GM19455 (cell line): ENCODE measurements around the gene TMEFF2.

ENCODE experiments used
- ATAC-seq: cut with Tn5 transposase; IDR thresholded peaks from one replicate; pipeline ENCODE4 v1.9.1; 2021; ENCODE audit not compliant: unreplicated experiment

Gene TMEFF2

DNA sequence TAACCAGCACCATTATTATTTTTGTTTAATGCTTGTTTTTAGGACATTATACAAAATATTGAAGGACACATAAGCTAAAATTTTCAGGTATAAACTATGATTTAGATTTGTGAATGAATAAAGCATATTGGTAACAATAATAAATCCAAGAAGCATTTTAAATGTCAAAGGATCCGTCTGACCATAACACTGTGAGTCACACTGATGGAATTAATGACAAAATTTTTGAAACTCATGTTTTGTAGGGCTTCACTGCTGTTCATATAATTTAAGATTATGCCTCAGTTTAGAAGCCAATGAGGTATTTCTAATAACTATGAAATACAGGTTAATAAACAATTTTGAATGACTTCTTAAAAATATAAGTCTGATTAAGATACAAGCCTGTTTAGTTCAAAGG, 124.6 kb downstream of the TMEFF2 start:
- no peak for ATAC-seq

DNA sequence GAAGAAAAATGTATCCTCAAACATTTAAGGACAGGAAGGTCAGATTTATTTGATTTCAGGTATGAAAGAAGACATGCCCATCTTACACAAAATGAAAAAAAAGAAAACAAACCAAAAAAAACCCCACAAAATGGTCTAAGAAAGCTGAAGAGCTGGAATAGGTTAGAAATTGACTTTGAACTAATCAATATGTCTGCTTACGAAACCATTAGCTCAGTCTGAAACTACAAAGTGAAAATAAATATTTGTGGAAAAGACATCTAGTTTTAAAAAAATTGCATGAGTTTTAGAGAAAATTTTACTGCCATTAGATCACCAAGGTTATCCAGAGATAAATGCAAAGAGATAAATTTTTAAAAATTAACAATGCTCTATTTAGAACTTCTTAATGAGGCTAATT, 125.3 kb downstream of the TMEFF2 start:
- no peak for ATAC-seq

DNA sequence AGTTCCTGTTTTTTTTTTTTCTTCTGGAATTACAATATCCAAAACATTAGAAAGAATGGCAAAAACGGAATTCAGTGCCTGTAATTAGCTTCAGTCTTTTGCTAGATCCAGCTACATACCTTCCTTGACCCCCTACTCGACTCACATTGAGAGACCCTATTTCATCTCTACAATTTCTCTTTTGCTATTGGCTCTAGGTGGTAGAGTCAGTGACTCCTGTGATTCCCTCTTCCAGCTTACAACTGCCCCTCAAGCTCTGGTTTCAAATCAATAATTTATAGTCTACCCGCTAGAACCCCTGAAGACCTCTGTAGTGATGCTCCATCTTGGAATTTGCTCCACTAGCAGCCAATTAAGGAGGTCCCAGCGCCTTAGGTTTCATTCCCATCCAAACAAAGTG, 125.8 kb downstream of the TMEFF2 start:
- no peak for ATAC-seq

DNA sequence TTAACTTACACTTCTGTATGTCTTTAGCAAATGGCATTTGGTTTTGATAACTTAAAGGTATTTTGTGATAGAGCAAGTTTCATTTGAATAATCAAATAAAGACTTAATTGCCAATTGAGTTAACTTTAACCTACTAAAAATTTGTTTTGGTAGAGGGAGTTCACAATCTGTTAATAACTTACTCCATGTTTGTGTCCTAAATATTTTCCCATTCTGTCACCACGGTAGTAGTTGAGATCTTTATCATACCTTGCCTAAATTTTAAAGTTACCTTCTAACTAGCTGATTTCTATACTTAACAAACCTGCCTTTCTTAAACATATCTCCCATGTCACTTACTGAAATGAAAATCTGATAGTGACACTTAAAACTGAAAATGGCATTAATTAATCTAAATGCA, 127.1 kb downstream of the TMEFF2 start:
- ATAC-seq: no peak

DNA sequence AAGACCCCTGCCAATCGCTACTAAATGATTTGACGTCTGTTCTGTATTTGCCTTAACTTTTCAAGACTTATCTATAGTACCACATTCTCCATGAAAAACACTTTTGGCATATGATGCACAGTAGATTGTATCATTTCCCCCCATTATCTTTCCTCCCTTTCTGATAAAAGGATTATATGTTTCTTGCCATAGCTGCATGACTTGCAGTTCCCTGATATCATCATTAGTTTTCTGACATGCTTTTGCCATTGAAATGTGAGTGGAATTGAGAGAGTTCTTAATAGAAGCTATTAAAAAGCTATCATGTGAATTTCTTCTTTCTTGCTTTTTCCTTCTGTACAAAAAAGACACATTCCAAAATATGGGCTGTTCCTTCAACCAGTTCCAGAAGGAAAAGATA, 130.3 kb downstream of the TMEFF2 start:
- no peak for ATAC-seq

DNA sequence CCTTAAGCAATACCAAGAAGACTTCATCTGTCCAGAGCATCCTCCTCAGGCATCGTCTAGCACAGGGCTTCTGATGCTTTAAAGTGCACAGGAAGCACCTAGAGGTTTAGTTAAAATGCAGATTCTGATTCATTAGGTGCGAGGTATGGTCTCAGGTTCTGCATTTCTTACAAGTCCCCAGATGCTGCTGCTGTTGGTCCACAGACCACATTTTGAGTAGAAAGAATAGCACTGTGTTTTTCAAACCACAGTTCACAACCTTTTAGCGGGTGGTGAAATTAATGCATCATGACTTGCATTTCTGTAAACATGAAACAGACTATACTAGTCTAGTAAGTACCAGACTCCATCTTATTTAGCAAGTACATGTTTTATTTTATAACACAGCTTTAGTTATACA, 134.6 kb downstream of the TMEFF2 start:
- ATAC-seq: no peak

DNA sequence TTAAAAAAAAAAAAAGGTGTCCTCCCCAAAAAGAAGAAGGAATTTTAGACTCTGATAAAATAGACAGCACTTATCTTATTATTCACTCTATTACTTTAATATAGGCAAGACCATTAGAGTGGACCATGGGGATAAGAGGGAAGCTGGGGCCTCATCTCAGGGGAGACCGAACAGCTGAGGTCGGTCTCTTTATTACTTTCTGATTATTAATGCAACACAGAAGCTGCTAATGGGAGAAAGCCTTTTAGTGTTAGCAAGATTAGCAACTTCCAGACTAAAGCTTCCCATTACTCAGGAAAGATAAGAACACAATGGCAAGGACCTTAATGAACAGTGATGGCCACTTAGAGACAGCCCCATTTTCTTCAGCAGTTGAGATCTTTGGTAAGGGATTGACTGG, 135.5 kb downstream of the TMEFF2 start:
- no peak for ATAC-seq

DNA sequence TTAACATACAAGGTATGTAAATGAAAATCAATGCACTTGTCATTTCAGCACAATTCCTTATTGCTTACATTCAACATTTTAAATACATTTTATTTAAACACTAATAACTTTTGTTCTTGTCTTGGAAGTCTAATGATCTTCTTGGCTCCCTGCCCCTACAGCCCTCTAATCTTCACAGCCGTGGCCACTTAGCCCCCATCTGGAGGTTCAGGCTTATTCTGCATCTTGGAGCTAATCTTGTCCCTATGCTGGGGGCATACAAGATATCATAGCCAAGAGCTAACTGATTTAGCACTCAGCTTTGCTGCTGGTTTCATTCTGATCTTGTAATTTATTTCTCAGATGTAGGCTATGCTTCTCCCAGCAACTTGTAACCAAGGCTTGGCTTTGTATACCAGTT, 140.8 kb downstream of the TMEFF2 start:
- no peak for ATAC-seq

DNA sequence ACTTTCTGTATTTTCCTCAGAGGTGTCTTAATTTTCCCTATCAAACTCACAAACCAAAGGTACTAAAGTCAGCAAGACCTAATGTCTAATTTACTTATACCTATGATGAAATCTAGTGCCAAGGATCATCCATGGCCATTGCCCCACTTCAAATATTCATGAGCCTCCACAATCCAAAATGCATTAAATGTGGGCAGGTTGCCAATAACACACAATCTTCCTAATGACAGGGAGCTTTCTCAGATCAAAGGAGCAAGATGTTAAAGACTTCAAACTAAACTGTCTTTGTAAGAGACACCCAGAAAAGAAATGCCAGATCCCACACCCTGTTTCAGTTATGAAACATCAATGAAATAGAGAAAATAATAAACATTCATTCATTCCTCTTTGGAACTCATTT, 143.2 kb downstream of the TMEFF2 start:
- ATAC-seq: no peak

DNA sequence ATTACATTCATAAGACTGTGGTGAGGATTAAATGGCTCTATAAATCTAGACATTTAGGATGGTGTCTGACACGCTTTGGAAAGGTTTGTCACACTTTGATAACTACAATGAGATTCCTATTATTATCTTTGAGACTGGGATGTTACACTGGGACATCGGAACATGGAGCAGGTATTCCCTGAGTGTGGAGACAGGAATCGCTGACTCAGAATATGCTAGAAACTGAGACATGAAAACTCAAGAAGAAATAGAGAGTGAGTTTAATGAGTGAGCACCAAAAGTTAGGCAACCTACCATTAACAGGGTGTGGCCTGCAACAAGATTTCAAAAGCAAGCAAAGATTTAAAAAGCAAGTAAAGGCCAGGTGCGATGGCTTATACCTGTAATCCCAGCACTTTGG, 145.4 kb downstream of the TMEFF2 start:
- ATAC-seq: no peak

DNA sequence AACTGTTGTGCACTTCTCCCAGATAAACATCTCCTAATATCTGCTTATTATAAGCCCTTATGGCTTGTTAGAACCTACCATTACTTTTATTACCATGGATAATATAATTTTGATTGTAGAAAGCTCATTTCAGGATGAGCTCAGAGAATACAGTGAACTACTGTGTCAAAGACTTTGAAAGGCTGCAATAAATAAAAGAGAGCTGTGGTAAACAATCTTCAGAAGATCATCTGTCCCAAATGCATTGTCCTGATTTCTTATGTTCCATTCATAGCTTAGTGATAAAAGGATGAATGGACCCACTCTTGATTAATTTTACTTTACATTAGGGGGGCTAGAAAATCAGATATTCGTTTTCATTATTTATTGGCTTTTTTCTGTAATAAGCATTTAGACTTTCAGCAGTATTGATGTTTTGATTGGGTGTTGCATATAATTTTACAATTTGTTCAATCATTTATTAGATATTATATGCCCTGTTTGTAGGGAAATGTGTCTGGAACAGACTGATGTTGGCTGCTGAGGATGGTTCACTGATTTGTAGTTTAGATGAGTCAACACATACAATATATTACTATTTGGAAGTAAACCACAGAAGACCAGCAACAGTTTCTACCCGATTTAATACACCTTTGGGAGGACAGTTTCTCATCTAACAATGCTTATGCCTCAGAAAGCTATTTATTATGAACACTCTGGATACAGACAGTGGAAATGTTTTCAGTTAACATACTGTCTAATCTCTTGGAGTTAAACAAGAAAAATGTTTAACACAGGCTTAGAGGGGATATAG, 147.2 kb downstream of the TMEFF2 start:
- no peak for ATAC-seq

DNA sequence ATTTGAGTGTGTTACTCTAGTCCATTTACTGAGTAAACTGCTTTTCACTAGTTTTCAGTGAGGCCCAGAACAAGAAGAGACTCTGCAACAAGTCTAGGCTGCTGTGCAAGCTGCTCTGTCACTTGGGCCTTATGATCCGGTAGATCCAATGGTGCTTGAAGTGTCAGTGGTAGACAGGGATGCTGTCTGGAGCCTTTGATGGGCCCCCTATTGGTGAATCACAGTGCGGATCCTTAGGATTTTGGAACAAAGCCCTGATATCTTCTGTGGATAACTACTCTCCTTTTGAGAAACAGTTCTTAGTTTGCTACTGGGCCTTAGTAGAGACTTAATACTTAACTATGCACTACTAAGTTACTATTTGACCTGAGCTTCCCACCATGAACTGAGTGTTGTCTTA, 150.2 kb downstream of the TMEFF2 start:
- no peak for ATAC-seq

DNA sequence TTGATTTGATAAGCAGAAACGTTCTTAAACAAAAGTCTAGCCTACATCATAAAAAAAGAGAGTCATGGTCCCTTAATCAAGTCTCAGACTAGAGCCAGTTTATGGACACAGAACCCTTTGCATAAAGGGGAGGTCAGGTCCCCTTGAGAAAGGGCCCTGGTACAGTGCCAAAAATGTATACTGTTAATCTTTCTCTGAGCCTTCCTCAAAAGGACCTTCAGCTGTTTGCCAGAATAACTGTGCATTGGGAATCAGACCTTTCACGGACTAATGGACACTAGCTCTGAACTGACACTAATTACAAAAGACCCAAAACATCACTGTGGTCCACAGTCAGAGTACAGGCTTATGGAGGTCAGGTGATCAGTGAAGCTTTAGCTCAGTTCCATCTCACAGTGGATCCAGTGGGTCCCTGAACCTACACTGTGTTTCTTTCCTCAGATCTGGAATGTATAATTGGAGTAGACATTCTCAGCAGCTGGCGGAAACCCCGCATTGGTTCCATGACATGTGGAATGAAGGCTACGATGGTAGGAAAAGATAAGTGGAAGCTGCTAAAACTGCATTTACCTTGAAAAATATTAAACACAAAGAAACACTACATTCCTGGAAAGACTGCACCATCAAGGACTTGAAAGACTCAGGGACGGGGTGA, 151.4 kb downstream of the TMEFF2 start:
- ATAC-seq: no peak

DNA sequence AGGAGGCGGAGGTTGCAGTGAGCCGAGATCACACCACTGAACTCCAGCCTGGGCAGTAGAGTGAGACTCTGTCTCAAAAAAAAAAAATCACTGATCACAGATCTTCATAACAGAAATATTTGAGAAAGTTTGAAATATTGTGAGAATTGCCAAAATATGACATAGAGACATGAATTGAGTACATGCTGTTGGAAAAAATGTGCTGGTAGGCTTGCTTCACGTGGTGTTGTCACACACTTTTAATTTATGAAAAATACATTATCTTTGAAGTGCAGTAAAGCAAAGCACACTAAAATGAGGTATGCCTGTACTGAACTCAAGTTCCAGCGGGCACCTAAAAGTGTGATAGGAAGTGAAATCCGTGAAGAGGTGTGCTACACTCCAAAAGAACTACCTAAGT, 152.6 kb downstream of the TMEFF2 start:
- no peak for ATAC-seq

DNA sequence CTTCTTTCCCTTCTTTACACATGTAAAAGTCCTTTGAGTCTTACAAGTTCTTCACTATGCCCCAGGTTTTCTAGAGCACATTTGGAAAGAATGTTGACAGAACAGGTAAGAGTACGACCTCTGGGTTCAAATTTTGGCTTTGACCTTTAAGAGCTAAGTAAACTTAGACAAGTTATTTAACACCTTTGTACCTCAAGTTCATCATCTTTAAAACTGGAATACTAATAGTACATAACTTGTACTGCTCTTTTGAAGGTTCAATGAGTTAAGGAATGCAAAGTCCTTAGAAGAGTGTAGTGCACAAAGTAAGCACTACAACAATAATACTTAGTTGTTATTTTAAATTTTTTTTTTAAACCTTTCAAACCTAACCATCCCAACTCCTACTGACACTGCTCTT, 156.6 kb downstream of the TMEFF2 start:
- ATAC-seq: no peak

DNA sequence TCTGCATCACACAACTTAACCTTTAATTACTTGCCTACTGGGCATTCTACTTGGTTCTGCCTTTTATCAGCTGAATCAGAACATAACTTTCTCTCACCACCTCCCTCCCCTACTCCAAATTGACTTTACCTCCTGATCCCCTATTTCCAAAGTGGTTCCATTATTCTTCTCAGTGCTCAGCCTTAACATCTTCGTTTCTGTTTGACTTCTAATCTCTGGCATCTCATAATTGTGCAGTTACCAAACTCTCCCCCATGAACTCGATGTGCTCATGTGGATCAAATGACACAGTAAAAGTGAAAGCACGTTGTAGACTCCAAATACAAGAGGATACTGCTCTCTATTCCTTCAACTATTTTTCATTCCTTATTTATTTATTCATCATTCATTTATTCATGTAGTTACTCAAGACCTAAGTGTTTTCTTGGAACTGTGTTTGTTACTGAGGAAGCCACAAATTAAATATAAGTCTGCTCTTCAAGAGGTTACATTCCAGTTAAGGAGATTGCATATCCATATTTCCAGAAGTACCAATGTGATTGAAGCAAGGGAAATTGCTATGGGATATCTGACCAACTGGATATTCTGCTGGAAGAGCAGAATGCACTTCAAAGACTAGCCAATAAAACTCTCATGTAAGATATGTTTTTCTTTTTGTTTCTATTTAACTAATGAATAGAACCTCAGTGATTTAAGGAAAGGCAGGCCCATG, 158.8 kb downstream of the TMEFF2 start:
- no peak for ATAC-seq

DNA sequence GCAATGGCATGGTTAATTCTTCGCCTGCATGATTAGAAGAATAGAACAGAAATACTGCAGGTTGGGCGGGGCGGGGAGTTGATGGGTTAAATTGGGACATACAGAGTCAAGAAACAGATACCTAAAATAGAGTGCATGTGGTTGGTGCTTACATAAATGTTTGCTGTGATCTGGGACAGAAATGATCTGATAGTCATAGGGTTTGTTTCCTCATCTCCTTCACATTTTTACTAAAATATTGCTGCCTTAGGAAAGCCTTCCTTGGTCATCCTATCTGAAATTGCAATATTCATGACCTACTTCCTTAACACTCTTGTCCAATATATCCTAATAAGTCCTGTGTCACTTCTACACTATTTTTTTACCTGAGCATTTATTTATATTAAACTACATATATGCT, 163.9 kb downstream of the TMEFF2 start:
- no peak for ATAC-seq

DNA sequence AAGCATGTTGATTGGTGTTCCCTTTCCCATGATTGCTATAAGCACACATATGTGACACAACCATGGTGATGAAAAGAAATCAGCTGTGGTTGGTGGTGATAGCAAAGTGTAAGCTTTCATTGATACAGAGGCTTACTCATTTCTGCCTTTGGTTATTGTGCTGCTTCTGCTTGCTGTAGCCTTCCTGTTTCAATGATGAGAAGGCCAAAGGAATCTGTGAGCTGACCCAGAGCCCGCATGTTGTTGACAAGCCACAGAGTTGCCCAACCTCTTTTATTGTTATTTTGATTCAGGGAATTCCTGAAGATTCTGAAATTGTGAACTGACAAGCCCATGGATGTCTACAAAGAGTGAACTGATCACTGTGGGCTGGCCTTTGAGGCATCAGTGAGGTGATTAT, 164.4 kb downstream of the TMEFF2 start:
- no peak for ATAC-seq

DNA sequence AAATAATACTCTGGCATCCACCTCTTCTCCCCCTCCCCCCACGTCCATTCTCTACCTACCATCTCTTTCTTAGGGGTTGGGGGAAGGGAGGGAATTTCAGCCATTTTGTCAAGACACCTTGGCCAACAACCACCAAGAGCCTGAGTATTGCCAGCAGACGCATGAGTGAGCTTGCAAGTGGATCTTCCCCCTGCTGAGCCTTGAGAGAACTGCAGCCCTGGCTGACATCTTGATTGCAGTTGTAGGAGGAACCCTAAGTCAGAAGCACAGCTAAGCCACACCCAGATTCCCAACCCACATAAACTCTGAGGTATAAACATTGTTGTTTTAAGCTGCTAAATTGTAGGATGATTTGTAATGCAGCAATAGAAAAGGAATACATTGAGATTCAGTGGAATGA, 165.6 kb downstream of the TMEFF2 start:
- no peak for ATAC-seq

DNA sequence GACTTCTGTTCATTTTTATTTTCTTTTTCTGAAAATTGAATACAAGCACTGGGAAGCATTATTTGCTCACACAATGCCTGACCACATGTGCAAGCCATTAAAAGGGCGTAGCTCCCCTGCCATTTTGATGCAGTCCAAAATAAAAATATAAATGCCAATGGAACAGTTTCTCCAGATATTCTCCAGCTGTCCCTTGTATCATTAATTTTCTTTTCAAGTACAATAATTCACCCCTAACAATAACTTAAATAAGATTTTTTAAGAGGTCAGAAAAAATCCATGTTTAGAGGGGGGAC, 168.0 kb downstream of the TMEFF2 start:
- no peak for ATAC-seq

DNA sequence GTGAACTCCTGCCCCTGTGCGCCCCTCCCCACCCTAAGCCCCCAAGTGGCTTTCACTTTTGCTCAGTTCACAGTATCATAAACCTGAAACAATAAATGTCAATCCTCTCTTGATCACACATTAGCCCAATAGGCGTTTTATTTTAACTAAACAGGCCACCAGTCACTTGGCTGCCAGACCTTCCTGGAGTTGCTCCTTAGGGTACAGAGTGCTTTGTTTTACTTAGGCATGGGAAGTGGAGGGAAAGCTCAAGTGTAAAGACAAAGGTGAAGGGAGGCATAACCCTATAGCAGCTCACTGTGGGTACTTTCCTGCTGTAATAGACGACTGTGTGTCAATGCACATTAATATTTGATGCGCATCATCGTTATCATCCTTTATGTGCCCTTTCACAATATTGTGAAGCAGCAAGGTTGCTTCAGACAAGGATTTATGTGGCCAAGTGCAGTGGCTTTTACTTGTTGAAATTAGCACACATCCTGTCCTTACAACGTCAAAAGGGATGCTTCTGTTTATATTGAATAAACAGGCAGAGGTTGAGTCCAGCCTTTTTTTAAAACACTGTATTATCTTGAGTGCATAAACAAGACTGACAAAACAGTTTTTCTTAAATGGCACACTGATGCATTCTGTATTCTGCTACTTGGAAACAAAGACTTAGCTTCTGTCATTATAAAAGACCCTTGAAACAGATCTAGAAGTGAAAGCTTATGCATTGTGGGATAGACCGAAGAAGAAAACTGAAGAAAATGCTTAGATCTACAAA, 168.5 kb downstream of the TMEFF2 start:
- no peak for ATAC-seq

DNA sequence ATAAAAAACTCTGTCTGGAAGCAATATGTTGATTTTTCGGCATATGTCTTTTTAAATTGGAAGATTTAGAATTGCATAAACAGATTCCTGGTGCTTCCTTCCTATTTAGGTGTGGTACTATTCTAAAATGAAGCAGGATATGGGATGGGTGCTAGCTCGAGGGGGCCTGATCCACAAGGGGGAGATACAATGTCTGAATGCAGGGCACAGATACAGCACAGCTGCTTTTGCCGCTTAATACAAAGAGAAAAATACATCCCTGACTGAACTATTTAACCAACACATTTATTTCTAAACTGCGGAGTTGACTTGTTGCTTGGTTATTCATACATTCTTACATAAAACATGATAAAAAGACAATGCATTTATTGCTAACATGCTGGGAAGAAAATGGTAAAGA, 169.1 kb downstream of the TMEFF2 start:
- ATAC-seq: no peak
